Measurements from ENCODE around the gene SKAP1.
"Not testable (repeated sequence)": the region's sequence is repeated elsewhere in the genome, so short reads cannot be mapped to it uniquely, and the experiment has no call there.

Gene SKAP1

DNA sequence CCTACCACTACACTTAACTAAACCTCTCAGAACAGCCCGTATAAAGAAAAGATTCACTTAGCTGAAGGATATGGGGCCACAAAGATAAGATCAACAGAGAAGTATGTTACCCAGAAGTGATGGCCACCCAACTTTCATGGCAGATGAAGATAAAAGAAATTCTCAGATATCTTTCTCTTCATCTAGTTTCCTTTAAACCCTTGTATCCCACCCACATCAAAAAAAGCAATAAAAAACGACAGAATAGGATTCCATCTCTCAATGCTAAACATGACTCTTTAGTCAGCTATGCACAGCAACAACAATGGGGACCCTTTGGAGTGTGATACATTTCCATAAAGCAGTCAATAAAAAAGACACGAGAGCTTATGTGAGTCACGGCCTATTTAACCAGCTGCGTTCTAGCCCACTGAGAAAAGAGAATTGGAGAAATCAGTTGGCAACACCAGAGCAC, 235.9 kb downstream of the SKAP1 start:
- DNase-seq: no peak

DNA sequence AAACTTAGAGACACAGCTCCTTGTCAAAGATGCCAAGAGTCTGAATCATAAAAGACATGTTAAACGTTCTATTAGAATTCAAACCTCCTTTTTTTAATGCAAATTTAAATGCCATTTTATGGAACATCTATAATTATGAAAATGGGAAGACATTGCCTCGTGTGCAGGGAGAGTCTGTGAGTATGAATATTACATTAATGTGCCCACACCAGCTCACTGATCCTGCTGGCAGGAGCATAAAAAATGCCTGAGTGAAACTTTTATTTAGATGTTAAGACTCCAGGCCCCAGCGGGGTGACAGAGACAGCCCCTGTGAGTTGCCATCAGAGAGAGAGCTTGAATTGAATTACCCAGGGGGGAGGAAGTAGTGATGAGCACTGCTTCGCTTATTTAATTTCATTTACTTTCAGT, 237.7 kb downstream of the SKAP1 start:
- no peak for DNase-seq

DNA sequence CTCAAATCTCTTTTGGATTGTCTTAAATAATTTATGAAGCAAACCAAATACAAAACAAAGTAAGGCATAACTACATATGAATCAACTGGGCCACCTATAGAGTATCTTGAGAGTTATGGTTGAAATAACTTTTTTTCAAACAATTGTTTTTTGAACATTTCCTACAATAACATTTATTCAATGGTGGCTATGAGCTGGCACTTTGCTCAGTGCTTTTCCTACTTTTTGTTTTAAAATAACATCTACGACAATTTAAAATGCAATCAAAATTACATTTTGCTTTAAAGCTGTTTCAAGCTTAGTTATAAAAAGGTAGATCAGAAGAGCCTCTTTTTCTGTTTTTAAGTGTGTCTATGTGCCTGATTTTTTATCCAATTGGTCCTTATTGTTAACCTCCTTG, 238.7 kb downstream of the SKAP1 start:
- DNase-seq: no peak

DNA sequence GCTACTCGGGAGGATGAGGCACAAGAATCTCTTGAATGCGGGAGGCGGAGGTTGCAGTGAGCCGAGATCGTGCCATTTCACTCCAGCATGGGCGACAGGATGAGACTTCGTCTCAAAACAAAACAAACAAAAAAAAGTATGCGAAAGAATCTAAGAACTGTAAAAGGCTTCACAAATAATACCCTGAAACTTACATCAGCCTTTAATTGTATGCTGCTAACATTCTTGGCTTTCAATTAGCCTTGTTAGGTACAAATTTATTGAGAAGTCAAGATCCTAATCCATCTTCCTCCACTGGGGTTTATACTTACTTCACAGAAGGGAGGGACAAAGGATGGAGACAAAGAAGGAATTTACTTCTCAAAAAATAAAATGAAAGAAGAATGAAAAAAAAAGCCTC, 239.1 kb downstream of the SKAP1 start:
- DNase-seq: no peak

DNA sequence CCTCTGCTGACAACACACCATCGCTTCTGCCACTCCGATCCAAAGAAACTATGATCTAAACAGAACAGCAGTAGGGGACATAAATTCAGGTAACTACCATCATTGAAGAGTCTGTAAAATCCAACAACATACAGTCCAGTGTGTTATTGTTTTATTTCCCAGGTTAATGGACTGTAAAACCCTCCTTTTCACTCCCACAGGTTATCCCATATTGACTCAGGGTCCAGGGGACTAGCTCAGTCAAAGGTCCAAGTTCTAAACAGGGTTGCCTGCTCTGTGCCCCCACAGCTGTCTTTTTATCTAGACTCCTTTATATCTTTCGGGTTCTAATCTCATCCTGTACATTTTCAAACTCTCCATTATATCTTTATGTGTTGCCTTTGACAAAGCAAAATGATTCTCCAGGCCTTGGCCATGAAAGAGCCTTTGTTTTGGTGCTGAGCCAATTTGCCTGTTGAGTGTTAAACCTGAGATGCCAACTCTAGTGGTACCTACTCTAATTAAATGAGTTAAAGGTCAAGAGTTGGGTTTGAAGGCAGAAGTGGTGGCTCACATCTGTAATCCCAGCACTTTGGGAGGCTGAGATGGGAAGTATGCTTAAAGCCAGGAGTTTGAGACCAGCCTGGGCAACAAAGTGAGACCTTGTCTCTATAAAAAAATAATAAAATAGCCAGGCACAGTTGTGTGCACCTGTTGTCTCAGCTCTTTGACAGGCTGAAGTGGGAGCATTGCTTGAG, 242.0 kb downstream of the SKAP1 start:
- no peak for DNase-seq

DNA sequence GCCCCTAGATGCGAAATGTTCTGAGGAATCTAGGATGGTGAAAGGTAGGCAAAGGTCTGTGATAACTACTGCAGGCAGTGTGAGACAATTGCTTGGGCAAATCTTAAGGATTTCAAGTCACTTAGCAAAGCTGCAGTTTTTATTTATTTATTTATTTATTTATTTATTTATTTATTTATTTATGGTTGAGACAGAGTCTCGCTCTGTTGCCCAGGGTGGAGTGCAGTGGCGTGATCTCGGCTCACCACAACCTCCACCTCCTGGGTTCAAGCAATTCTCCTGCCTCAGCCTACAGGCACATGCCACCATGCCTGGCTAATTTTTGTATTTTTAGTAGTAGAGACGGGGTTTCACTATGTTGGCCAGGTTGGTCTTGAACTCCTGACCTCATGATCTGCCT, 243.7 kb downstream of the SKAP1 start:
- DNase-seq: not testable (repeated sequence)

DNA sequence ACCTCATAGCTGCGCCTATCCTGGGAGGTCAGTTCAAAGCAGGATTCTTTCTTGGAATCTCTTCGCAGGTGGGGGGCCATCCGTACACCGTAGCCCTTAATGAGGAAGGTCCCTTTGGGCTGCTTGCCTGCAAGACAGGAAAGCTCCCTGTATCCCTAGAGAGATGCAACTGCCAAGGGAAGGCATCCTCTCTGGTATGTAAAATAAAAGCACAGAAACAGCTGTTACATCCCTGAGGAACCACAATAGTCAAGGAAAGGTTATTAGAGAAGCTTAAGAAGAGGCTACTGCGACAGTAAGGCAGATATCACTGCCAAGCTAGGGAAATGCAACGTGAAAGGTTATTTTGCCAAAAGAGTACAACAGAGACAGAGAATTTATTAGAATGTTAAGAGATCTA, 245.3 kb downstream of the SKAP1 start:
- no peak for DNase-seq

DNA sequence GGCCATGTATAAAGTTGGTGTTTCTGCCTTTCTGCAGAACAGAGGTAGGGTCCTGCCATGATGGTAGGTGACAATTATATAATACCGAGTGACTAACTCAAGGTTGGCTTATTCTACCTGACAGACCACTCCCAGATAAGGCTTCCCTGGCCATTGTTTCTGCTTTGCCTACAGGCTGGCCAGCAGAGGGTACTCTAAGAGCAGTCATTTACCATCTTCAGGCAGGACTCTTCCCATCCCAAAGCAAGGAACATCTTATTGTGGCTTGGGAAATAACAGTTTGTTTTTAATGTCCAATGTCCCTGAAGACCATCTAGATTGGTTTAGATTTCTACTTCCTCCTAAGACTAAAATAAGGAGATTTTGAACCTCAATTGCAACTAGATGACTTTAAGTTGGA, 248.4 kb downstream of the SKAP1 start:
- no peak for DNase-seq

DNA sequence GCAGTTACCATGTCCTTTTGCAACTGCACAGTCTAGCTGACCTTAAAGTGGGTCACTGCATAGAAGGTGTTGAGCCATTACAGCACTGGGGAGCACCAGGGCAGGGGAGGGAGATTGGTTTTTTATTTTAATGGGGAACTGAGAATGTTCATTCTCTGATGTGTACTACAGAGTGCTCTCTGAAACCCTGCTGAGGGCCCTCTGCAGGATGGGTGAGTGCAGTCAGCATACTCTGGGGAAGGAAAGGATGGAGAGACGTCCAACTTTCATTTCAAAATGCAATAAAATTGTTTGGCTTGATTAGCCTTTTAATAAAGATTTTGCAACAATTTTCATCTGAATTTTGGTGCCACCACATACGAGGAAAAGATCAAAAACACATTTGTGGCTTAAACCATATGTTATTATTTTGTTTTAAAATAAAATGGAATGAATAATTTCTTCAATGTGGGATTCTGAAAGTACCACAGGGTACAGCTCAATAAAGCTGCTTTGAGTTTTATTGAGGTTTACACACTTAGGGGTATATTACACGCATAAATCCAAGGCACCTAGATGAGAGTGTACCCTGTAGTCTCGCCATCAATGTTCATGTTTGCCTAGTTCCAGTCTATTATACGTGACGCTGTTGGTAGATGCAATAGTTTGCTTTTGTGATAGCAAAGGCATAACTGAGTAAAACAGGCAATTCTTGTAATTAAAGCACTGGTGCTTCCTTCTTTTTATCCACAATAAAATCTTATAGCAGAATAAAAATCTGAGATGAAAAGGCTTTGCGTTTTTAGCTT, 249.0 kb downstream of the SKAP1 start:
- DNase-seq: no peak

DNA sequence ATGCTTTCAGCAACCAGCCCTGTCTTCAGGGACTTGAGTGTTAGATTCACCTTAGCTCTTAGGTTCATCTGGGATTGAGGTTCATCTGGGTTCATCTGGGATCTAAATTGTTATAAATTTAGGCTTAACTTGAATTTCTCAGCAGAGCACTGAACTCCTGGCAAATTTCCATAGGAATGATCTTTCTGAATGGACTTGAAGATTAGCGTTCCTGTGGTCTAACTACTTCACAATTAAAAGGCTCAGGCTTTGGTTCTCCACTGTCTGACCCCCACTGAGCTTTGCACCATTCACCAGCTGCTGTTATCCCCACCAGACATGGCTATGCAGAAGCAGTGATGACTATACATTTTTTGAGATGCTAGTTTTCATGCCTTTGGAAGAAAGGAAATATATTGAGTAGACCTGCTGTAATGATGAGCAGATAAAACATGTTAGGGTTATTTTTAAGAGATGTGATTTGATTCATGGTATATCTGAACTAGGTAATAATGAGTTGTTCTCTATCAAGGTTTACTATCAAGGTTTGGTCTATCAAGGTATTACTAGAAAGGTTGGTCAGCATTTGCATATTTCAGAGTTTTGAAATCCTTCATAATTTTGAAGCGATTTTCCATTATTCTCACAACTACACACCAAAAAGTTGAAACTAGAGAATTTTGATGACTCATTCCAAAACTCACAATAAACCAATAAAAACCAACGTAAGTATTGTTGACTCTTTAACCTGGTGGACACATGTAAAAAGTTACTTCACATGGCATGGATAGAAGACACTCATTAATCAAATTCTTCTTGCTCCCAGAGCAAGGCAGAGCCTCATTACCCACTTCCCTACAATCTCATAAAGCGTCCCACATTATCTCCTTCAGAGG, 250.7 kb downstream of the SKAP1 start:
- no peak for DNase-seq

DNA sequence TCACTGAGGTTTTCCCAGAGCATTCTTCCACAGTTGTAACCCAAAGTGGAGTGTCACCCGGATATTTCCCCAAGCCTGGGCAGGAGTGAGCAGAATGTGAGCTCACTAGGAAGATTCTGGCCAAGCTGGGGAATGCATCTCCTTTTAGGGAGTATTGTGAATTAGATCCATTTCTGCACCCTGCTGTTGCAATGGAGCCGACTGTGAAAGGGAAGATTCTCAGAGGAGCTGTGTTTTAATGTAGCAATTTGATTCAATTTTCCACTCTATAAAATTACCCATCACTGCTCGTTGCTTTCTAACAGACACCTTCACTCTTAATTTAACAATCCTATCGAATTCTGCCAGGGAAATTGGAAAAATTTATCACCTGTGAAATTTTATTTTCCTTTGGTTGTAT, 251.7 kb downstream of the SKAP1 start:
- no peak for DNase-seq

DNA sequence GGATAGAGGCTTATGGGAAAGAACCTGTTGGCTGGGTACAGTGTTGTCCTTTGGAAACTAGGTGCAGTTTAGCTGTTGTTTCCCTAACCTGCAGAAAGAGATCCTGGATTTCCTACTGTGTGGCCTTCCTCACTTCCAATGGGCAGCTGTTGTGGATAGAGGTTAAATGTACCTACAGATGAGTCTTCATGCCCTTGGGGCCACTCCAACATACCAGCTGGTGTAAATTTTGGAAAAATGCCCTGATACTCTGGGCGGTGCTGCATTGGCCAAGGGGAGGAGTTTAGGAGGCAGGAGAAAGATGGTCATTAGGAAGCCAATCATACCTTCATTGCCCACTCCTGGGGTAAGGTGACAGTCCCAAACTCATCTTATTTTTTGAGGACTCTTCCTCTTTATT, 252.2 kb downstream of the SKAP1 start:
- DNase-seq: no peak

DNA sequence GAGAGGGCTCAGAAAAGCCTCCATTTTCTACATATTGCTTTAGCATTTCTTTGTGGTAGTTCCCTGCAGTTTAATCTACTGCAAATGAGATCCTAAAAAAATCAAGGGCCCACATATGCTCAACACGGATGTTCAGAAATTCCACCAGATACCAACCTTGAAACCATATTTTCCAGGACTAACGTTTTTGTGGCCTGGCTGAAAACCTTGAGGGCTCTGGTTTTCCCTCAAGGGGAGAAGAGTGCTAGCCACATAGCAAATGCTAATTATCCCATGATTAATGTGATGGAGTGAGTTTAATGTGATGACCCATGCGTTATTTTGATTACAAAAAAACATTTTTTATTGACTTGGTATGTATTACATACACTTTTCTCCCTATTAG, 253.6 kb downstream of the SKAP1 start:
- DNase-seq: no peak

DNA sequence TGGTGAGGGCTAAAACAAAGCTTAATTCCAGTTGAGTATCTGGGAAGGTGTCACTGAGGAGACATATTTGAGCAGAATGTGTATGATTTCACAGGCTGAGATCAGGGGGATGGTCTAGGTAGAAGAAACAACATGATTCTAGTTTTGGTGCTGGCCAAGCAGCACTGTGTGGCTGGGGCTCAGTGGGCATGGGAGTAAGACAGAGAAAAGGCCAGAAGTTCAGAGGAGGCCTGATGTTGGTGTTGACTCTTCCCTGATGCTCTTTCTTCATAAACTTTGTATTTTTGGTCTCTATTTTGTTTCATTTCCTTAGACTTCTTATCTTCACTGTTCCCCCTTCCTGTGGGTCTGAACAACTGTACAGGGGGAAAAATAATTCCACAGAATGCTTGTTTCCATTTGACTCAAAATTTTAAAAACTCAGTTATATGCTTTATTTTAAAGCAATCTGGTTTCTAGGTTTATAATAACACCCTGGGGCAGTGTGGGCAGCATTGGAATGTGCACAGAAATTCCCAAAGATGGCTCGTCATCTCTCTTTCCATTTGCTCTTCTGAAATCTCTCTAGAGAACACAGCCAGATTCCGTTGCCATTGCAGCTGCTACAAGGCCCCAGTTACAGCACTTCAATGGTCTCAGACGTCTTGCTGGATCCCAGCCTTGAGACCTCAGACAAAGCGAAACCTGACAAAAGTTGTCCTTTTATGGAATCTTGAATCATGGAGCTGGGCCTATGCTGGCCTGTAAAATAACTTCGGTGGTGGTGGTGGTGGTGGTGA, 254.1 kb downstream of the SKAP1 start:
- DNase-seq: no peak

DNA sequence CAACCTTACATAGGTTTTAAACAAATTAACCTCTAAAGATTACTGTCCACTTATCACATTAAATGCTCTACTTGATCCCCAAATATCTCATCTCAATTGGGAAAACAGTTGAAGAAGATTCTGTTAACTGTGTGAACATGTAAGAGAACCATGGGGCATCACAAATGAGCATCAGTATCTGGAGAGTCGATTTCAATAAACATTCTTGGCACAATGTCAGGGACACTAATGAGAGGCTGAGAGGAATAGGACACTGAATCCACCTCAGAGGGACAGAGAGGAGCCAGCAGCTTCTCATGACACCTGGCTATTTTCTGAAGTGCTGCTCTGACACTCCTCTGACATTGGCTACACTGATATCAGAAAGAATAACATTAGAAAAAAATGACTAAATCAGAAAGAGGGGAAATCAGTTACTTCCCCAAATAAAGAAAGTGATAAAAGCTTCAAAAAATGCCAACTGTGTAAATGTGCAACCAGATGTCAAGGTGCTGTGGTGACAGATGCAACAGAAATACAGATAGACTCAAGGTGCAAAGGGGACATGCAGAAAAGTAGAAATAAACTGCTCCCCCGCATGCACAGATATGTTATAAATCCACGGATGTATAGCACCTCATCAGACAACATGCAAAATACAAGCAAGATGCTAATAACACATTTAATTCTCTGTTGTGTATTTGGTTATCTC, 255.0 kb downstream of the SKAP1 start:
- DNase-seq: no peak

DNA sequence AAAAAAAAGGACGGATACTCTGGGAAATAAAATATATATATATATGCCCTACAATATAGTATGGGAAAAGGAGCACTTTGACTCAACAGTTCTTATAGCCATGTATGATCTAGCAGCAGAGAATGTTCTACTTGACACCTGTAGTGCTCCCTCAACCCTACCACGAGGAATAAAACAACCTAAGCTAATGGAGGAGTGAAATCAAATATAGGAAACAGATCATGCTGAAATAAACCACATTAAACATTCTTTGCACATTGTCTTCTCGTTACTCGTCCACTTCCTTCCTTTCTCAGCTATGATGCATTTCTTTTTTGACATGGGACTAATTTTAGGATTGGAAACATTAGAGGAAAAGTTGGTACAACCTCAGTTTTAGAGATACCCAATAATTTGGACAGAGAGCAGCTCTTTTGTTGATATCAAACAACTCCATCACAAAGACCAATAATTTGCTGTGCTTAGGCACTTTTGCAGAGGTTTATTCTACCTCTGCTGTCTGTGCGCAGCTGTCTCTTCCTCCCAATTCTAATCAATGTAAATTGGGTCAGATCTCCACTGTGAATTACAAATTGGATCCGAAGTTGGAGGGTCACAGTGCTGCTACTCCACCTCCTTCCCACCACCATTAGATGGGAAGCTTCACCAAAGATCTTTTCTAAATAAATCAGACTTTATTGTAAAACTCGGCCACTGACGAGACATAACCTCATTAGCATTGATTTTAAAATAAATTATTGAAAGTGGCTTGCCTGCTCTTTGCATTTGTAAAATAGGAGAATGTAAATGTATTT, 256.6 kb downstream of the SKAP1 start:
- DNase-seq: no peak

DNA sequence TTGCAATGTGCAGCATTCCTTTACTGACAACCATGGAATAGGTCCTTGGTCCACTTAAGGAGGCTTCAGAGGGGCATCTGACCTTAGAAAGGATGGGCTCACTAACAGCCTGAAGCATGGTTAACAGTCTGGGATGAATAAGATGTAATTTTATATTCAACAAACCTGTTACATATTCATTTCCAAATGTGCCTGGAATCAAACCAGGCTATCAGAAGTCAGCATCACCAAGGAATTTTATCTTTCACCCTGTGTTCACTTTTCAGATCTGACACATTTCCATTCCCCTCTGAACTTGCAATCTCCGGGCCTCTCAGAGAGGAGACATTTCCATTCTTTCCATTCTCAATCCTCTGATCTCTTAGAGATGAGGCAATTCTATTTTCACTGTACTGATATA, 260.1 kb downstream of the SKAP1 start:
- DNase-seq: no peak

DNA sequence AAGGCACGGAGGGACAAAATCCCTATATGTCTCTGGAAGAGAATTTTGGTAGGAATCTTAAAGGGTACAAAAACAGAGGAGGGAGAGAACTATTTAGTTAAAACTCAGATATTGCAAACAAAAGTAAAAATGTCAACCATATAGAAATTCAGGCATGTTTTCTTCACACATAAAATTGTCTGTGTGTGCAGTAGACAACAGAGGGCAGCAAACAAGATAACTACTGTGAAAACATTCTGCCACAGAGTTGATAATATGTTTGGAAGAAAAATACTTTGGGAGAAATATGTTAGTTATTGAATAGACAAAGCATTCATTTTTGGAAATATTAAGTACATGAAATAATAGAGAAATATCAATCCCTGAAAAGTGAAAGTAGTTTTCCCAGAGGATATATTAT, 266.2 kb downstream of the SKAP1 start:
- no peak for DNase-seq

DNA sequence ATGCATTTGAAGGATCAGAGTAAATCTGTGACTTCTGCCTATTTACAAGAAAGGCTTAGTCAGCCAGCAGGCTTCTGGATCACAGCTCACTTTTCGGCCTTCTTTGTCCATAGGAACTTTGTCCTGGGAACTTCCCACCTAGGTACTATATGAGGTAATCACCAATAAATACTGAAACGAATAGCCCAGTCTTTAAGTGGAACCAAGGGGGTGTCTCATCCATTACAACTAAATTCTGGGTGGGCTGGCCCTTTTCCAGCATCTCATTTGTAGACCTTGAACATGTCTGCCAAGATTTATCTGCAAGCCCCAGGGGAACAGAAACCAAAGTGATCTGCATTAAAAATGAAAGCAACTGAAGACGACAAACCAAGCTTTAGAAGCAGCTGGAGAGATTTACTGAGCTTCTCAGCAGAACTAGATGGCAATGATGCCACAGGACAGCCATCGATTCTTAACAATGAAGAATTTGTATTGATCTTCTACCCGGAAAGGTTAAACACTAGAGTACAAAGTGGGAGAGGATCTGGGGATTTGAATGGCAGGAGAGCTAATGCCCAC, 267.0 kb downstream of the SKAP1 start:
- DNase-seq: no peak

DNA sequence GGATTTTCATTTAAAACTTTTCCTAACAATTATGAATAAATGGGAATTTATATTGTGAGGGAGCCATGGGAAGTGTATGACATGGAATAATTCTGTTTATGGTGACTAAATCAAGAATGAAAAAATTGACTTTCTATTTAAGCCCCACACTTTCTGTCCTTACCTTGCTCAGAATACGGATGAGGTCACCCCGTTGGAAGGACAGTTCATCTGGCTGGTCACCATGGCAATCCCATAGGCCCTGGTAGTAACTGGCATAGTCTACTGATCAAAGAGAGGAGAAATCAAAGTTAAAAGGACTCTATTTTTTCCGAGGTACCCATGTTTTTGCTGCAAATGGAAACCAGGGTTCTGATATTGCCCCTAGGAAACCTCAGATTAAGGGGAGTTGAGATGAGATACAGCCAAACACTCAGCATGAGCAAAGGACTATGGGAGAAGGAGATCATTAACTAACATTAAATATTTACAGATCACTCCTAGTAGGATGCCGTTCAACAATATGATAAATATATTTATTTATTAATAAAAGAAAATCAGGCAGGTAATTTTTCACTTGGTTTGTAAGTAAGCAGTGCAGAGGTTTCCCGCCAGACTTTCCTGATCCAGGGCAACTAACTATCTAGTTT, 267.6 kb downstream of the SKAP1 start:
- no peak for DNase-seq

Measured in activated CD8-positive, alpha-beta memory T cell treated with anti-CD3 and anti-CD28 coated beads for 24 hours (primary cell).